ENCODE results near the gene UBALD2. TPM values are rescaled to one million over a fixed set of nuclear protein-coding genes. Genes with fewer than 3 reads are reported as not detected.

Gene UBALD2
- total RNA-seq, 1 experiment from 2014 or later: 87.9 TPM

DNA sequence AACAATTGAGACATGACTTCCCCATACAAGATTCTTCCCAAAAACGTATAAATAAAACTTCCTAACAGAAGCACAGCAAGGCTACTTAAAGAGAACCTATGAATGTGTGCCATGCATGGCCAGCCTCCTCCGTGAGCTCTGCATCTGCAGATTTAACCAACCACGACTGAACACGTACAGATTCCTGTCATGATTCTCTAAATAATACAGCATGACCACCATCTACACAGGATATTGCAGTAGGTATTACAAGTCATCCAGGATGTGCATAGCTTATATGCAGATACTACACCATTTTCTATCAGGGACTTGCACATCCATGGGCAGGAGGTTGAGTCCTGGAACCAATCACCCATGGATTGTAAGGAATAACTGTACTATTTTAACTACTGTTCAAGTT, 44.3 kb downstream of the UBALD2 start:
- CTCF ChIA-PET: interaction anchor here (0.7 kb wide), 1 partner anchor 186 kb away, joined by 5 read pairs; no protein-coding TSS in a partner anchor
- no peak overlapping the region for H3K4me3 Mint-ChIP-seq (ENCODE audit: low read depth, unreplicated experiment)
- H3K27ac Mint-ChIP-seq (ENCODE audit: unreplicated experiment): no peak overlapping the region
- H3K4me1 Mint-ChIP-seq (ENCODE audit: low read depth, unreplicated experiment): no peaks in the 10 kb centered on the region
- intact Hi-C loops (cut with micrococcal nuclease; ENCODE audit: unreplicated experiment): no loop called here
- H3K36me3 Mint-ChIP-seq (ENCODE audit: insufficient read depth, unreplicated experiment): peaks cover 21% of the 10 kb centered on the region
- no peak for DNase-seq
- H3K9me3 Mint-ChIP-seq (ENCODE audit: low read depth, unreplicated experiment): no peaks in the 10 kb centered on the region
- no TSS peak for BruUV-seq (replicated peaks)
- no peaks in the 10 kb centered on the region for H3K27me3 Mint-ChIP-seq (ENCODE audit: unreplicated experiment)
- no peak for TF ChIP-seq CTCF (IDR thresholded peaks at IDR 0.05; ENCODE audit: unreplicated experiment)

DNA sequence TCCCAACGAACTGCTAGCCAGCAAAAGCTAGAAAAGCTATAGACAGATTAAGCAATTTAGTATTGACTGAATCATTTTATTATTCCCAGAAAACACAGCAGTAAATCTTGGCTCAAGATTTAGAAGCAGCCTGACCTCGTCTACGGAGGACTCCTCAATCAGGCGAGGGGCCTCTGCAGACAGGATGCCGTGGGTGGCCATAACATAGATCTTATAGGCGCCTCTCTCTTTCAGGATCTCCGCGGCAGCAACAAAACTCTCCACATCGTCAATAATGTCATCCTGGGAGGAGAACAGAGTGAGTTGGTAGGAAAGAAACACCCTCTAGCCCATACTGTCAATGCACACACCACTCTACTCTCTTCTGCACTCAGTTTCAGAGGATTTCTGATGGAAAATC, 47.6 kb downstream of the UBALD2 start:
- intact Hi-C loops (cut with micrococcal nuclease; ENCODE audit: unreplicated experiment): no loop called here
- no peak overlapping the region for H3K4me3 Mint-ChIP-seq (ENCODE audit: low read depth, unreplicated experiment)
- H3K4me1 Mint-ChIP-seq (ENCODE audit: low read depth, unreplicated experiment): no peaks in the 10 kb centered on the region
- no peak for DNase-seq
- no peaks in the 10 kb centered on the region for H3K9me3 Mint-ChIP-seq (ENCODE audit: low read depth, unreplicated experiment)
- H3K36me3 Mint-ChIP-seq (ENCODE audit: insufficient read depth, unreplicated experiment): peaks cover 16% of the 10 kb centered on the region
- no peaks in the 10 kb centered on the region for H3K27me3 Mint-ChIP-seq (ENCODE audit: unreplicated experiment)
- no peak for TF ChIP-seq CTCF (IDR thresholded peaks at IDR 0.05; ENCODE audit: unreplicated experiment)
- CTCF ChIA-PET: no interaction called here
- no TSS peak for BruUV-seq (replicated peaks)
- H3K27ac Mint-ChIP-seq (ENCODE audit: unreplicated experiment): no peak overlapping the region

GRCh38 chr17:76314392-76315227, 49.5 kb downstream of the UBALD2 start:
- Mint-ChIP-seq H3K27ac (ENCODE audit: unreplicated experiment) (no peak overlapping the region), H3K4me3 (ENCODE audit: low read depth, unreplicated experiment) (no peak overlapping the region), H3K9me3 (ENCODE audit: low read depth, unreplicated experiment) (no peaks in the 10 kb centered on the region), H3K27me3 (ENCODE audit: unreplicated experiment) (no peaks in the 10 kb centered on the region), H3K36me3 (ENCODE audit: insufficient read depth, unreplicated experiment) (peaks cover 8% of the 10 kb centered on the region), H3K4me1 (ENCODE audit: low read depth, unreplicated experiment) (no peaks in the 10 kb centered on the region)
- intact Hi-C loops (cut with micrococcal nuclease; ENCODE audit: unreplicated experiment): no loop called here
- CTCF ChIA-PET: no interaction called here
- BruUV-seq (replicated peaks): no TSS peak
- TF ChIP-seq CTCF (IDR thresholded peaks at IDR 0.05; ENCODE audit: unreplicated experiment): no peak
- DNase-seq: no peak

- Mint-ChIP-seq H3K27ac (ENCODE audit: unreplicated experiment) (no peak overlapping the region), H3K4me1 (ENCODE audit: low read depth, unreplicated experiment) (no peaks in the 10 kb centered on the region), H3K9me3 (ENCODE audit: low read depth, unreplicated experiment) (no peaks in the 10 kb centered on the region), H3K4me3 (ENCODE audit: low read depth, unreplicated experiment) (no peak overlapping the region), H3K27me3 (ENCODE audit: unreplicated experiment) (no peaks in the 10 kb centered on the region), H3K36me3 (ENCODE audit: insufficient read depth, unreplicated experiment) (no peaks in the 10 kb centered on the region)
- TF ChIP-seq CTCF (IDR thresholded peaks at IDR 0.05; ENCODE audit: unreplicated experiment): no peak
- no peak for DNase-seq
- CTCF ChIA-PET: no interaction called here
- BruUV-seq (replicated peaks): no TSS peak
- intact Hi-C loops (cut with micrococcal nuclease; ENCODE audit: unreplicated experiment): no loop called here
Observed at GRCh38 chr17:76317535-76317934, 52.4 kb downstream of the UBALD2 start.

Data from Calu3 (cell line).